ENCODE data around the gene SSTR3.

GRCh38 chr22:37256075-37256726, 43.9 kb upstream of the SSTR3 start:
- TF ChIP-seq EP300 (conservative IDR thresholded peaks at IDR 0.05; ENCODE audit: poor library complexity, severe bottlenecking), result no peak
- no peak for TF ChIP-seq CTCF (IDR thresholded peaks at IDR 0.05; ENCODE audit: poor library complexity, severe bottlenecking)

Data from neural cell (in vitro differentiated cells).